NCI-H345 treated with DMSO at 0.1 percent for 48 hours (cell line): ENCODE measurements around the gene AHCY.
"Not testable (repeated sequence)": the region's sequence is repeated elsewhere in the genome, so short reads cannot be mapped to it uniquely, and the experiment has no call there.

Source experiments
- DNase-seq: peaks from one replicate; lab custom pipeline; 2025; ENCODE audit not compliant: unreplicated experiment; lab: John Stamatoyannopoulos, UW

AHCY gene

GRCh38 chr20:34299556-34300255, 3.4 kb downstream of the AHCY start:
- DNase-seq, result no peak

- DNase-seq, result not testable (repeated sequence)
Measured at GRCh38 chr20:34298294-34298784, 4.8 kb downstream of the AHCY start.

DNA sequence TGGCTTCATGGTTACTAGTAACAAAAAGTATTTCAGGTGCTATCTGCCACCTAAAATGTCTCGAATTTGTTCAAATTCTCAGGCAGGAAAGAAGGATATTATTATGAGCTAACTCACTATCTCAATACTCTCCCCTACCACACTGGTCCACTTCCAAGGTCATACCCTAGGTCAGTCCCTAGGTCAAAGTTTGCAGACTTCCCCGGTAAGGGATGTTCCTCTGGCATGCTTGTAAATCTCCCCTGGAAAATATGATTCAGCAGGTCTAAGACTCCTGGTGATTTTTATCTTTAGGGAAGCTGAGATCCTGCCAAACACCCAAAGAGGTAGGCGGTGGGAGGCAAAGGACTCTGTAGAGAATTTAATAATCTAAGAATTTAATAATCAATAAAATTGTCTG, 6.7 kb downstream of the AHCY start:
- DNase-seq, result no peak

GRCh38 chr20:34295284-34295683, 7.9 kb downstream of the AHCY start:
- no peak for DNase-seq

DNA sequence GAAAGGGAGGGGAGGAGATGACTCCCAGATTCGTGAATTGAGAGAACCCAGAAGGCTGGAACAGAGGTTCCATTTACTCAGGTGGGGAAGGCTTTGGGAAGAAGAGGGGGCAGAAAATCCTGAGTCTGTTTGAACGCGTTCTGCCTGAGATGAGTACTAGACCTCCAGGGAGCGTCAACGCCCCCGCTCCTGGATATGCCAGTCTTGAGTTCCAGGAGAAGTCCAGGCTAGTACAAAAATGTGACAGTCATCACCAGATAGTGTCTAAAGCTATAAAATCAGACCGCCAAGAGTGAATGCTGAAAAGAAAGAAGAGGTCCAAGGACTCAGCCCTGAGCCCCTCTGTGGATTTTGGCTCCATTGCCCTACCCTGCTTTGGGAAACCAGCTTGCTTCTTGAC, 8.6 kb downstream of the AHCY start:
- DNase-seq, result no peak

DNA sequence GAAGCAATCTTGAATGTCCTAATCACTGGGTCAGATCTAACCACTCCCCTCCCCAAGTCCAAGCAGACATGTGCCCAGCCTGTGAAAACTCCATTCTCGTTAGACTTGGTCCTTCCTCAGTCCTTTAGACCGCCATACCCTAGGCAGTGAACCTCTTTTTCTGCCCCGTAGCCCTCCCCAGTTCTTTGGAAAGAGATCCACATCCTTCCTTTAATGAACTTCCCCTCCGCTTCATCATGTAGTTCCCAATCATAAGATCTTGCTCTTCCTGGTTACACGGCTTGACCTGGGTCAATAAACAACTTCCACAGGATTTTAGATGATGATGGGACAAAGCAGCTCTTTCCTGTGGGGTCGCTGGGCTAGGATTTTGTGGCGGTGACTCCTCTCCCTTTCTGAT, 9.6 kb downstream of the AHCY start:
- DNase-seq, result no peak

GRCh38 chr20:34293119-34293518, 10.0 kb downstream of the AHCY start:
- DNase-seq, result no peak

DNA sequence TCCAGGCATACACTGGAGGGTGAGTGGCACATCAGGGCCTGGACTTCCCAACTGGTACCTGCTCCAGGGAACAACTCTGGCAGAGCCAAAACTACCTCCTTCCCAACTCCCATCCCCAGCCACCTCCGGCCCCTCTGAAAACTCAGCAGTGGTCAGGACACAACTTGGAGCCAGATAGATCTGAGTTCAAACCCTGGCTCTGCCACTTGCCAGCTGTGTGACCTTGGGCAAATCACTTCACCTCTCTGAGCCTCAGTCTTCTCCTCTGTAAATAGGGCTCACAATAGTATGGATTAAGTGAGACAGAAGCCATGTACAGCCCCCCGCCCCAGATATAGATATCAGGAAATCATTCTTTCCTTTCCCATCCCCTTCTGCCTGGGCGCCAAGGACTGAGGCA, 10.7 kb downstream of the AHCY start:
- DNase-seq, result no peak

DNA sequence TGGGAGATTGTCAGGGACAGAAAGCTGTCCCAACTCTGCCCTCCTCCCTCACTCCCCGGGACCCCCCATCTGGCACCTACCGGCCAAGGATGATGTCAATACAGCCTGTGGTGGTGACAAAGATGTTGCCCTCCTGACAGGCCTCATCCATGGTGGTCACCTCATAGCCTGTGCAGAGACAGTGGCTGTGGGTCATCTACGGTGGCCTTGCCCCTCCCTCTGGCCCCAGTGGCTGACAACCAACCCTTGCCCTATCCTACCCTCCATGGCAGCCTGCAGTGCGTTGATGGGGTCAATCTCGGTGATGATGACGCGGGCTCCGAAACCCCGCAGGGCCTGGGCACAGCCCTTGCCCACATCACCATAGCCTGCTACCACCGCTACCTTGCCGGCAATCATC, 12.7 kb downstream of the AHCY start:
- no peak for DNase-seq

GRCh38 chr20:34287500-34287899, 15.7 kb downstream of the AHCY start:
- DNase-seq, result not testable (repeated sequence)

GRCh38 chr20:34285450-34285849, 17.7 kb downstream of the AHCY start:
- no peak for DNase-seq

GRCh38 chr20:34283844-34284243, 19.3 kb downstream of the AHCY start:
- no peak for DNase-seq

DNA sequence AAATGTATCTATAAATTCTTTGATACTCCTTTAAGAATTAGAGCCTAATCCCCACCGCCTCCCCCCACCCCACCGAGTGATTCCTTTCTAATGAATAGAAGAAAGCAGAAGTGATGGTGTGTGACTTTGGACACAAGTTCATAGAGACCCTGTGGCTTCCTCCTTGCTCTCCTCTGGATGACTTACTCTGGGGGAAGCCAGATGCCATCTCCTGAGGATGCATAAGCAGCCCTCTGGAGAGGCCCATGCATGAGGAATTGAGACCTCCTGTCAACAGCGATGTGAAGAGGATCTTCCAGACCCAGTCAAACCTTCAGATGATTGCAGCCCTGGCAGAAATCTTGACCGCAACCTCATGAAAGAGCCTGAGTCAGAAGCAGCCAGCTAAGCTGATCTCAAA, 21.1 kb downstream of the AHCY start:
- no peak for DNase-seq

- DNase-seq, result no peak
Measured at GRCh38 chr20:34281177-34281576, 22.0 kb downstream of the AHCY start.

DNA sequence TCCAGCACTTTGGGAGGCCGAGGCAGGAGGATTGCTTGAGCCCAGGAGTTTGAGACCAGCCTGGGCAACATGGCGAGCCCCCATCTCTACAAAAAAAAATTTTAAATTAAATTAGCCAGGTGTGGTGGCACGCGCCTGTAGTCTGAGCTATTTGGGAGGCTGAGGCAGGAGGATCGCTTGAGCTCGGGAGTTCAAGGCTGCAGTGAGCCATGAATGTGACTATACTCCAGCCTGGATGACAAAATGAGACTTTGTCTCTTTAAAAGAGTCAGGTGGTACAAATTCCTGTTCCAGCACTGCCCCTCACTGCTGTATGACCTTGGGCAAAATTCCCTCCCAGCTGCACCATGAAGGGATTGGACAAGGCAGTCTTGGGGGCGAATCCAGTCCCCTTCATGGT, 28.5 kb downstream of the AHCY start:
- no peak for DNase-seq

GRCh38 chr20:34271956-34272355, 31.2 kb downstream of the AHCY start:
- DNase-seq, result no peak

GRCh38 chr20:34269996-34270627, 33.0 kb downstream of the AHCY start:
- DNase-seq, result no peak

GRCh38 chr20:34268851-34269636, 34.1 kb downstream of the AHCY start:
- no peak for DNase-seq

DNA sequence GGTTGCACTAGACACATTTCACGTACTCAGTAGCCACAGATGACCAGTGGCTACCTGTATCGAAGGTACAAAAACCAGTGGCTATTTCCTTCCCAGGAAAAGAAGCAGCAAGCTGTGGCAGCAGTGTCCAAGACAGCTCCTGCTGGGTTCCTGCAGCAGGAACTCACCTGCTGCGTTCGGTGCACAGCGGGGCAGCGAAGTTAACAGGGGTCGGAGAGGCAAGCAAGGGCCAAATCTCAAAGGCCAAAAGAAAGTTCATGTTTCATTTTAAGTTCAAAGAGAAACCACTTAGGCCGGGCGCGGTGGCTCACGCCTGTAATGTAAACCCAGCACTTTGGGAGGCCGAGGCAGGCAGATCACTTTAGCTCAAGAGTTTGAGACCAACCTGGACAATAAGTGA, 35.0 kb downstream of the AHCY start:
- no peak for DNase-seq

DNA sequence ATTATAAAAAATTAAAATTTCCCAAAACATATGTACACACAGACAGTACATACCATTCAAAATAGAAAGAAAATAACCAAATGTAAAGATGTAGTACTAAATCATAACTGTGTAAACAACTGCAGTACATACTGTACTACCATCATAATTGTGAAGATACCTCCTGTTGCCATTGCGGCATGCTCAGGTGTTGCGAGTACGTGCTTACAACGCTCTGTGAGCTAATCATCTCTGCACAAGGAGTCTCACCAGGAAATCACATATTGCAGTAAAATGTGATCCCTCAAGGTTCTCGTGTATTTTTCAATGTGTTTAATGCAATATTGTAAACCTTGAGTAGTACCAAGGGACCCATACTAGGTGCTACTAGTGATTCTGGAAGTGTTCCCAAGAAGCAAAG, 39.0 kb downstream of the AHCY start:
- no peak for DNase-seq

DNA sequence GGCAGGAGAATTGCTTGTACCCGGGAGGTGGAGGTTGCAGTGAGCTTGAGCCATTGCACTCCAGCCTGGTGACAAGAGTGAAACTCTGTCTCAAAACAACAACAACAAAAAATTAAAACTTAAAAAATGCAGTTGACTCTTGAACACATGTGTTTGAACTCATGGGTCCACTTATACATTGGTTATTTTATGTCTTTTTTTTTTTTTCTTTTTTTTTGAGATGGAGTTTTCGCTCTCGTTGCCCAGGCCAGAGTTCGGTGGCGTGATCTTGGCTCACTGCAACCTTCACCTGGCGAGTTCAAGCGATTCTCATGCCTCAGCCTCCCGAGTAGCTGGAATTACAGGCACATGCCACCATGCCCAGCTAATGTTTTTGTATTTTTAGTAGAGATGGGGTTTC, 39.7 kb downstream of the AHCY start:
- not testable (repeated sequence) for DNase-seq
